OCI-LY7 (cell line): ENCODE results near the gene RHNO1.

Source experiments
- EZH2phosphoT487 ChIP-seq: fragments of 200-600 bp; sonication (generic); IDR thresholded peaks from 2 replicates; pipeline ENCODE4 v1.6.1; 2018; ENCODE audit warnings: low read depth, borderline replicate concordance, mild to moderate bottlenecking, mixed run types, antibody characterized with exemption, low read length, moderate library complexity, mixed read lengths
- TF ChIP-seq, protein P1 (sequence below): fragments of 200-600 bp; sonication (generic); conservative IDR thresholded peaks from 2 replicates; pipeline ENCODE4 v1.5.1; 2014; ENCODE audit warnings: mild to moderate bottlenecking, antibody characterized with exemption, low read length, moderate library complexity, mixed read lengths

- TF ChIP-seq, protein P1, sequence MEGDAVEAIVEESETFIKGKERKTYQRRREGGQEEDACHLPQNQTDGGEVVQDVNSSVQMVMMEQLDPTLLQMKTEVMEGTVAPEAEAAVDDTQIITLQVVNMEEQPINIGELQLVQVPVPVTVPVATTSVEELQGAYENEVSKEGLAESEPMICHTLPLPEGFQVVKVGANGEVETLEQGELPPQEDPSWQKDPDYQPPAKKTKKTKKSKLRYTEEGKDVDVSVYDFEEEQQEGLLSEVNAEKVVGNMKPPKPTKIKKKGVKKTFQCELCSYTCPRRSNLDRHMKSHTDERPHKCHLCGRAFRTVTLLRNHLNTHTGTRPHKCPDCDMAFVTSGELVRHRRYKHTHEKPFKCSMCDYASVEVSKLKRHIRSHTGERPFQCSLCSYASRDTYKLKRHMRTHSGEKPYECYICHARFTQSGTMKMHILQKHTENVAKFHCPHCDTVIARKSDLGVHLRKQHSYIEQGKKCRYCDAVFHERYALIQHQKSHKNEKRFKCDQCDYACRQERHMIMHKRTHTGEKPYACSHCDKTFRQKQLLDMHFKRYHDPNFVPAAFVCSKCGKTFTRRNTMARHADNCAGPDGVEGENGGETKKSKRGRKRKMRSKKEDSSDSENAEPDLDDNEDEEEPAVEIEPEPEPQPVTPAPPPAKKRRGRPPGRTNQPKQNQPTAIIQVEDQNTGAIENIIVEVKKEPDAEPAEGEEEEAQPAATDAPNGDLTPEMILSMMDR: no peak
- TF ChIP-seq EZH2phosphoT487: no peak
Measured at GRCh38 chr12:2890388-2891239, 13.6 kb downstream of the RHNO1 start, which contains the start of gene TULP3.
